Bronchial epithelial cell (primary cell): ENCODE results near the gene MAGOH. TPM values are rescaled to one million over a fixed set of nuclear protein-coding genes. Genes with fewer than 3 reads are reported as not detected.

Source experiments
- DNase-seq: peaks from one replicate; pipeline ENCODE4 v3.0.0-alpha.2; 2010; ENCODE audit warnings: low read depth
- FAIRE-seq: peaks from 2 replicates; lab custom pipeline; 2011; peaks lifted over from hg19 to GRCh38; lab: Jason Lieb, UNC
- H3K27me3 ChIP-seq: 2 replicates; pipeline ENCODE4 v1.5.1; 2011; ENCODE audit warnings: low read length; ENCODE audit not compliant: control insufficient read depth, insufficient read depth
- H3K36me3 ChIP-seq: 2 replicates; pipeline ENCODE4 v1.5.1; 2011; ENCODE audit warnings: low read length; ENCODE audit not compliant: control insufficient read depth, insufficient read depth
- H3K4me3 ChIP-seq: 2 replicates; pipeline ENCODE4 v1.5.1; 2011; ENCODE audit warnings: mild to moderate bottlenecking, low read depth, low read length, control low read depth
- total RNA-seq: library from RNA; depleted of rRNA; stranded (reverse); fragments of >200 nt; gene quantifications from 2 replicates; pipeline ENCODE4 v1.2.1, GENCODE V29; 2014
- TF ChIP-seq, protein P1 (sequence below): IDR thresholded peaks from 2 replicates; pipeline ENCODE4 v1.5.1; 2011; ENCODE audit warnings: mild to moderate bottlenecking, moderate library complexity, low read length, control low read depth, inconsistent platforms; ENCODE audit not compliant: insufficient read depth, severe bottlenecking

The MAGOH gene
- total RNA-seq, 1 donor from 2014 or later = 33.7 TPM

DNA sequence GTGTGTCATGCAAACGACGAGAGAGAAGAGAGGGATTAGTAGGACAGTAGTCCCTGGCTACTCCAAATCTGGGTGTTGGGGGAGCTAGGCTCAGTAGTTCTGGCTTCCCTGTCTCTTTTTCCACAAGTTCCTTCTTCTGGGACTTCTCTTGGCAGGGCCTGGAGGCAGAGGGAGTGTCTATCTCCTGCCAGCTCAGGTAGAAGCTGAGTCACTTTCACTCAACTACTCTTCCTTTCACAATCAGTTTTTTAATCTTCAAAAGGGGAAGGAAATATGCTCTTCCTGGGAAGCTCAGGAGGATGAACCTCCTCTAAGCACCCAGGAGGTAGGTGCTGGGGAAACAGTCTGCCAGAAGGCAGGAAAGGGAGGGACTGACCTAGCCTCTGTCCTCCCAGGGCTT, 35.2 kb upstream of the MAGOH start:
- peak; percentile 85 for DNase-seq
- no peaks in the 10 kb centered on the region for H3K27me3 ChIP-seq
- H3K4me3 ChIP-seq = no peak overlapping the region
- TF ChIP-seq, protein P1, sequence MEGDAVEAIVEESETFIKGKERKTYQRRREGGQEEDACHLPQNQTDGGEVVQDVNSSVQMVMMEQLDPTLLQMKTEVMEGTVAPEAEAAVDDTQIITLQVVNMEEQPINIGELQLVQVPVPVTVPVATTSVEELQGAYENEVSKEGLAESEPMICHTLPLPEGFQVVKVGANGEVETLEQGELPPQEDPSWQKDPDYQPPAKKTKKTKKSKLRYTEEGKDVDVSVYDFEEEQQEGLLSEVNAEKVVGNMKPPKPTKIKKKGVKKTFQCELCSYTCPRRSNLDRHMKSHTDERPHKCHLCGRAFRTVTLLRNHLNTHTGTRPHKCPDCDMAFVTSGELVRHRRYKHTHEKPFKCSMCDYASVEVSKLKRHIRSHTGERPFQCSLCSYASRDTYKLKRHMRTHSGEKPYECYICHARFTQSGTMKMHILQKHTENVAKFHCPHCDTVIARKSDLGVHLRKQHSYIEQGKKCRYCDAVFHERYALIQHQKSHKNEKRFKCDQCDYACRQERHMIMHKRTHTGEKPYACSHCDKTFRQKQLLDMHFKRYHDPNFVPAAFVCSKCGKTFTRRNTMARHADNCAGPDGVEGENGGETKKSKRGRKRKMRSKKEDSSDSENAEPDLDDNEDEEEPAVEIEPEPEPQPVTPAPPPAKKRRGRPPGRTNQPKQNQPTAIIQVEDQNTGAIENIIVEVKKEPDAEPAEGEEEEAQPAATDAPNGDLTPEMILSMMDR = no peak
- no peak for FAIRE-seq
- peaks cover 12% of the 10 kb centered on the region for H3K36me3 ChIP-seq

DNA sequence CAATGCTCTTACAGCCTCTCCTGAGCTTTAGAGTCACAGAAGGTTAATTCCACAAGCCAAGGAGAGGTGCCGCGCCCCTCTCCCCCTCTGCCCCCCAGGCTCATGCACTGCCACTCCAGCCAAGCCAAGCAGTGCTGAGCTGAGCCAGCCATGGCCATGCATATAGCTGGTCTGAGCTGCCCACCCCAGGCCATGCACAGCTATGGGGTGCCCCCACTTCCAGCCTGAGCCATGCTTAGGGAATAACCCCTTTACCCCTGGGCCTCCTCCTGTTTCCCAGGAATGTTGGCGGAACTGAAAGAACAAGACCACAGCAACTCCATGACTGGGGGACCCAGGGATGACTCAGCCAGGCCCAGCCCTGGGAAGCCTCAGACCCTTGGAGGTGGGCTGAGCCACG, 34.0 kb upstream of the MAGOH start:
- Histone ChIP-seq H3K27me3 (no peaks in the 10 kb centered on the region), H3K36me3 (peaks cover 11% of the 10 kb centered on the region), H3K4me3 (no peak overlapping the region)
- FAIRE-seq = peak; percentile 7
- TF ChIP-seq, protein P1 = no peak
- DNase-seq = no peak

DNA sequence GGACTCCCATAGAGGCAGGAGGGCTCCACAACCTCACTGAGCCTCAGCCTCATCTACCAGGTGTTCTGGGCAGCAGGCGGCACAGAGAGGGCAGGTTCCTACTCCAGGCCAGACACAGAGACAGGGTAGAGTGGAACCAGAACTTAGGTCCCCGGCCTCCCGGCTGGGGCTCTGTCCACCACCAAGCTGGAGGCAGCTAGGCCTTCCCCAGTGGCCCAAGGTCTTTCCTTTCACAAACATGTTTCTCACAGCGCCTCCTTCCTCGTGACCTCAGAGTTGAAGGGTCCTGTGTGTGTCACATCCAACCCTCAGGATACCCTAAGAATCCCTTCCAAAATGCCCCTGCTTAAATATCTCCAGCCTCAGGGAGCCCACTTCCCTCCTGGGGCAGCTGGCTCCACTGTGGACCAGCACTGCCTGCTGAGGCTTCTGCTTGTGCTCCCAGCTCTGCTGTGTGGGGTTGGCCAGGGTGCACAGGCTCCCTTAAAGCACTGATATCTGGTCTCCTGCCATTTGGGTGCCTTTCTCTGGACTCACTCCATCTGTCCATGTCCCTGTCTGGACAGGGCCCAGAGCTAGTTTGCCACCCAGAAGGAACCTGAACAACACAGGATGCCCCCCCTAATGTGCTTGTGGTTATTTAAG, 33.2 kb upstream of the MAGOH start:
- Histone ChIP-seq H3K27me3 (no peaks in the 10 kb centered on the region), H3K36me3 (peaks cover 10% of the 10 kb centered on the region), H3K4me3 (no peak overlapping the region)
- TF ChIP-seq, protein P1 = no peak
- FAIRE-seq (no peak), DNase-seq (no peak)

DNA sequence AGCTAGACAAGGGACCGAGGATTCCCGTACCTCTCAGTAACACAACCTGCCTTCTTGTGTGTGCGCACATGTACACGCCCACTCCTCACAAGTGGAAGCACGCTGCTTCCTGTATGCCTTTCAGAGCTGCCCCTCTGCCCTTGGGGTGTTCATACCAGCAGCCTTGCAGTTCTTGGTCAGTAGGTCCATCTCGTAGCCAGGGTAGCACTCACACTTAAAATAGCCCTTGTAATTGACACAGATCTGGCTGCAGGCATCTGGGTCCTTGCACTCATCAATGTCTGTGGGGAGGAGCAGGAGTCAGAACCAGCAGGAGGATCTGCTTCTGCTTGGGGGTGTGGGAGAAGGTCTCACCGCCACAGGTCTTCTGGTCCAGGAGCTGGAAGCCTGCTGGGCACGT, 32.6 kb upstream of the MAGOH start:
- no peak overlapping the region for H3K4me3 ChIP-seq
- TF ChIP-seq, protein P1 = no peak
- DNase-seq (no peak), FAIRE-seq (no peak)
- H3K27me3 ChIP-seq = no peaks in the 10 kb centered on the region
- peaks cover 10% of the 10 kb centered on the region for H3K36me3 ChIP-seq

DNA sequence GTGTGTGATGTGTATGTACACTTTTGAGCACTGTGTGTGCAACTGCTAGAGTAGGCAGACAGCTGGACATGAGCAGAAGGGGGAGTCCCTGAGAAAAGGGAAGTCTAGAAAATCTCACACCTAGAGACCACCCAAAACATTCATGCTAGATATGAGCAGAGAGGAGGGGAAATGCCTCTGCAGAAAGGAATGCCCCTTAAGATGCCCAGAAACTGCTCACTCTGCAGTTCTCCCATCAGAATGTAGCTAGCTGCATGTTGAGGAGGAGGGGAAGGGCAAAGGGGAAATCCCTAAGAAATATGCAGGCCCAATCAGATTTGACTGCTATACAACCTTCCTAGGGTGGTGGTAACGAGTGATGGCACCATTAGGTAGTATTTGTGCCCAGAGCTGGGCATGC, 31.8 kb upstream of the MAGOH start:
- no peak overlapping the region for H3K4me3 ChIP-seq
- FAIRE-seq = no peak
- no peak for DNase-seq
- peaks cover 11% of the 10 kb centered on the region for H3K36me3 ChIP-seq
- TF ChIP-seq, protein P1 = no peak
- no peaks in the 10 kb centered on the region for H3K27me3 ChIP-seq

DNA sequence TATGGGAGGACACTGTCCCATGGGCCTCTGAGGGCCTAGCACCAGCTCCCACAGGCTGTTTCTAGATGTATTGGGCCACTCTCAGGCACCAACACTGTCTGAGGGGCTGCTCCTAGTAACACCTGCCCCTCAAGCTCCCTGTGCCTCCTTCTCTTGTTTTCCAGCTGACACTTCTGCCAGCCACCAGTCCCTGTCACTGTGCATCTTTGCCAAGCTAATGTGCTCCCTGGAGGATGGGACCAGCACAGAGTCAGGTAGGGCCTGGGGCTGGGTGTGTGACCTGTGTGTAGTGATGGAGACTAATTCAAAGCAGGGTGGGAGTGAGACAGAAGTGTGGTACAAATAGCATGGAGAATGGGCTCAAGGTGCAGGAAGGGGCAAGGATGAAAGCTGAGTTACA, 29.4 kb upstream of the MAGOH start:
- DNase-seq (no peak), FAIRE-seq (no peak)
- TF ChIP-seq, protein P1 = no peak
- peaks cover 14% of the 10 kb centered on the region for H3K36me3 ChIP-seq
- no peak overlapping the region for H3K4me3 ChIP-seq
- H3K27me3 ChIP-seq = no peaks in the 10 kb centered on the region
